ENCODE results near the gene FAM114A1.
"Not testable (repeated sequence)": the region's sequence is repeated elsewhere in the genome, so short reads cannot be mapped to it uniquely, and the experiment has no call there.

Gene FAM114A1

GRCh38 chr4:38964942-38965775 lies 97.6 kb downstream of the FAM114A1 start:
- DNase-seq (ENCODE audit: low read depth in 3 of 3, low spot score in 1 of 3): no peak

- no peak for DNase-seq (ENCODE audit: low read depth in 3 of 3, low spot score in 1 of 3)
Measured at GRCh38 chr4:38965866-38966265, 98.3 kb downstream of the FAM114A1 start.

- no peak for DNase-seq (ENCODE audit: low read depth in 3 of 3, low spot score in 1 of 3)
Measured at GRCh38 chr4:38967260-38968095, 99.9 kb downstream of the FAM114A1 start.

- no peak for DNase-seq (ENCODE audit: low read depth in 3 of 3, low spot score in 1 of 3)
Measured at GRCh38 chr4:38968668-38969067, 101.1 kb downstream of the FAM114A1 start.

GRCh38 chr4:38976308-38976707 lies 108.7 kb downstream of the FAM114A1 start:
- DNase-seq (ENCODE audit: low read depth in 3 of 3, low spot score in 1 of 3): no peak

- DNase-seq (ENCODE audit: low read depth in 3 of 3, low spot score in 1 of 3): no peak
Measured at GRCh38 chr4:38979081-38979480, 111.5 kb downstream of the FAM114A1 start.

GRCh38 chr4:38979511-38980230 lies 112.1 kb downstream of the FAM114A1 start:
- no peak for DNase-seq (ENCODE audit: low read depth in 3 of 3, low spot score in 1 of 3)

GRCh38 chr4:38980903-38981676 lies 113.5 kb downstream of the FAM114A1 start:
- DNase-seq (ENCODE audit: low read depth in 3 of 3, low spot score in 1 of 3): no peak

- no peak for DNase-seq (ENCODE audit: low read depth in 3 of 3, low spot score in 1 of 3)
Measured at GRCh38 chr4:38982361-38983095, 114.9 kb downstream of the FAM114A1 start.

GRCh38 chr4:38983291-38983690 lies 115.7 kb downstream of the FAM114A1 start:
- DNase-seq (ENCODE audit: low read depth in 3 of 3, low spot score in 1 of 3): no peak

- no peak for DNase-seq (ENCODE audit: low read depth in 3 of 3, low spot score in 1 of 3)
Measured at GRCh38 chr4:38983787-38984598, 116.4 kb downstream of the FAM114A1 start.

- DNase-seq (ENCODE audit: low read depth in 3 of 3, low spot score in 1 of 3): no peak
Measured at GRCh38 chr4:38985410-38986100, 117.9 kb downstream of the FAM114A1 start.

GRCh38 chr4:38987491-38987890 lies 119.9 kb downstream of the FAM114A1 start:
- DNase-seq (ENCODE audit: low read depth in 3 of 3, low spot score in 1 of 3): no peak

GRCh38 chr4:38988353-38988752 lies 120.7 kb downstream of the FAM114A1 start:
- DNase-seq (ENCODE audit: low read depth in 3 of 3, low spot score in 1 of 3): not testable (repeated sequence)

GRCh38 chr4:38989487-38989886 lies 121.9 kb downstream of the FAM114A1 start:
- DNase-seq (ENCODE audit: low read depth in 3 of 3, low spot score in 1 of 3): no peak

GRCh38 chr4:38990241-38990640 lies 122.6 kb downstream of the FAM114A1 start:
- no peak for DNase-seq (ENCODE audit: low read depth in 3 of 3, low spot score in 1 of 3)

- no peak for DNase-seq (ENCODE audit: low read depth in 3 of 3, low spot score in 1 of 3)
Measured at GRCh38 chr4:38993683-38994082, 126.1 kb downstream of the FAM114A1 start.

- no peak for DNase-seq (ENCODE audit: low read depth in 3 of 3, low spot score in 1 of 3)
Measured at GRCh38 chr4:38994135-38994534, 126.5 kb downstream of the FAM114A1 start.

All from stimulated activated CD4-positive, alpha-beta T cell treated with anti-CD3 and anti-CD28 coated beads, TNF-alpha, amount 100 ng/mL, for 1 hour (primary cell).